ENCODE measurements around the gene CBLC.

DNA sequence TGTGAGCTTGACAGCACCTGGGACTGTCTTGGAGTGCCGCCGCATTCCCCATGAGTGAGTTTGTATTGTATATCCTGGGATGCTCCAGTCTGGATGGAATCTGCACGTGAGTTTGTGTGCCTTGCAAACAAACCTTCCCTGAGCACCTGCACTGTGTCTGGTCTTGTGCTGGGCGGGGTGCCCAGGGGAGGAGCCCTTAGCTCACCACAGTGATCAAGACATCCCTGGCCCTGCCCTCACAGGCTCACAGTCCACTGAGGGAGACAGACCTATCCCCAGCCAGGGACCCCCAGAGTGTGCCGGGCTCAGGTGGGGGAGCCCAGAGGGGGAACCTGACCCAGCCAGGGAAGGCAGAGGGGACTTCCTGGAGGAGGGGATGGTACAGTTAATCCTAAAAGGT is 29.5 kb downstream of the CBLC start:
- TF ChIP-seq CTCF (IDR thresholded peaks at IDR 0.05; ENCODE audit: insufficient read depth, low read length, poor library complexity, severe bottlenecking) (no peak), EZH2phosphoT487 (conservative IDR thresholded peaks at IDR 0.05; ENCODE audit: low read length) (no peak)

Measured in SU-DHL-6 (cell line).